HT1080 (cell line): ENCODE measurements around the gene FLVCR1. TPM values are rescaled to one million over a fixed set of nuclear protein-coding genes. Genes with fewer than 3 reads are reported as not detected.

Experiments
- DNase-seq: peaks from one replicate; pipeline ENCODE4 v3.0.0-alpha.2; 2015; ENCODE audit warnings: low read depth
- small RNA-seq: library from RNA; depleted of rRNA; stranded (forward); fragments of <200 nt; gene quantifications from one replicate; pipeline ENCODE3, GENCODE V24; 2014
- total RNA-seq: library from RNA; depleted of rRNA; stranded (reverse); fragments of >200 nt; shearing (Covaris generic); gene quantifications from 2 replicates; pipeline ENCODE4 v1.2.3, GENCODE V29; 2014; rRNA removed

The FLVCR1 gene
- total RNA-seq, 1 experiment from 2014 or later: 7.9 TPM

DNA sequence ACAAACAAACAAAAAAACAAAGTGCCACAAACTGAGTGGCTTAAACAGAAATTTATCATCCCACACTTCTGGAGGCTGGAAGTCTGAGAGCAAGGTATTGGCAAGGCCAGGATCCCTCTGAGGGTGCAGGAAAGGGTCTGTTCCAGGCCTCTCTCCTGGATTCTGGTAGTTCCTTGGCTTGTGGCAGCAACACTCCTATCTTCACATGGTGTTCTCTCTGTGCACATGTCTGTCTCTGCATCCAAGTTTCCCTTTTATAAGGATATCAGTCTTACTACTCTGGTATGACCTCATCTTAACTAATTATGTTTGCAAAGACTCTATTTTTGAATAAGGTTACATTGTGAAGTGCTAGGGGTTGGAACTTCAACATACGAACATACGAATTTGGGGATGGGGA is 87.0 kb downstream of the FLVCR1 start:
- no peak for DNase-seq

DNA sequence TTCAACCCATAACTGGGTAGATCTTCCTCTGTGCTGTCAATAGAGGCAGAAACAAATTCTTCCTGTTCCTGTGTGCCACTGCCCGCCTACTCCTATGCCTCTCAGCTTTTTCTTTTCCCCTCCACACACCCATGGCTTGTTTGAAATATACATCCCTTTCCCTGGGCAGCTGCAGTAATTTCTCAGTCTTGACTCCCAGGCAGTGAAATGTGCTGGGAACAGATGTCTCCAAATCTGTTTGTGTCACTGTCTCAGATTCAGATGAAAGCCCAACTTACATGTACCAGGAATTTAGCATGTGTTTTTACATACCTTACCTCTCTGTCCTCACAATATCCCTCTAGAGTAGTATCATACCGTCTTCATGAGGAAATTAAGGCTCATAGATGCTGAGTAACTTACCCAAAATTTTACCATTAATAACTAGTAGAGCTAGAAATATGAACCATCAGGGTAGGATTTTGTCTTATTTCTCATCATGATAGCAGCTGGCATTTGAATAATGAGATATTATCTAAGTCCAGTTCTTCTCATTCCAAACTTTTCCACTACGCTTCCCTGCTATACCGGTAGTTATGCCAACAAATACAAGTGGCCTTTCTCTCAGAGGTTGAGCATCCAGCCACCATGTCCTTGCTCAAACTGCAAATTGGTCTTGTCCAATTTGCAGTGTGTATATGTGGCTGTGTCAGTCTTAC is 87.5 kb downstream of the FLVCR1 start:
- no peak for DNase-seq

DNA sequence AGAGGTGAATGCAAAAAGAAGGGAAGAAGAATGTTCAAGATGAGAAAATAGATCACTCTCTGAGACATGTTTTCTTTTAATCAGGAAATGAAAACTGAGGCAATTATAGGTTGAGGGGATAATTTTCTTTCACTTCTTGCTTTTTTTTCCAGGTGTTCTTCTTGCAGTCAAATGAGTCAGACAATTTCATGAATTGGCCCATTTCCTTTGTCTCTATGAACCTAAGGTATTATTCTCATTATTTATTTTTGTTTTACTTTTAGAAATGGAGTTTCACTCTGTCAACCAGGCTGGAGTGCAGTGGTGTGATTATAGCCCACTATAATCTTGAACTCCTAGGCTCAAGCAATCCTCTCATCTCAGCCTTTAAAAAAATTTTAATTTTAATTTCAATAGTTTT is 88.8 kb downstream of the FLVCR1 start:
- DNase-seq: no peak

Small RNA genes lying within 50 kb of the gene (small RNA-seq; reads per million reads assigned to genes)
- gene AC104333.1: not detected
- not detected for gene AC104333.2

Other genes with a start within 250 kb of the FLVCR1 start
- 2.6 and 4.9 TPM in 2 replicates for gene ATF3, start 249.5 kb upstream of the FLVCR1 start, total RNA-seq
- gene BATF3, start 158.4 kb upstream of the FLVCR1 start, total RNA-seq: 17.4 and 23.2 TPM in 2 replicates
- 52.8 and 53.7 TPM in 2 replicates for gene NSL1, start 66.5 kb upstream of the FLVCR1 start, total RNA-seq
- gene TATDN3, start 66.4 kb upstream of the FLVCR1 start, total RNA-seq: 7.6 and 10.4 TPM in 2 replicates
- not detected in 2 replicates for gene SPATA45, start 10.6 kb upstream of the FLVCR1 start, total RNA-seq
- gene VASH2, start 92.3 kb downstream of the FLVCR1 start, total RNA-seq: 0.42 and 0.43 TPM in 2 replicates
- 52.8 and 55.3 TPM in 2 replicates for gene ANGEL2, start 157.6 kb downstream of the FLVCR1 start, total RNA-seq
- 17.4 and 18.2 TPM in 2 replicates for gene RPS6KC1, start 193.0 kb downstream of the FLVCR1 start, total RNA-seq